AG08396 (cell line): ENCODE results near the gene TPGS2.
A peak's percentile ranks its signal among the peaks of the same experiment; 100 is the strongest.
"Not testable (repeated sequence)": the region's sequence is repeated elsewhere in the genome, so short reads cannot be mapped to it uniquely, and the experiment has no call there.

Experiments used
- DNase-seq: peaks from one replicate; pipeline ENCODE4 v3.0.0; 2012; ENCODE audit warnings: low spot score, mixed read lengths

The TPGS2 gene

GRCh38 chr18:36775396-36775795 is 53.4 kb downstream of the TPGS2 start:
- DNase-seq, result no peak

DNA sequence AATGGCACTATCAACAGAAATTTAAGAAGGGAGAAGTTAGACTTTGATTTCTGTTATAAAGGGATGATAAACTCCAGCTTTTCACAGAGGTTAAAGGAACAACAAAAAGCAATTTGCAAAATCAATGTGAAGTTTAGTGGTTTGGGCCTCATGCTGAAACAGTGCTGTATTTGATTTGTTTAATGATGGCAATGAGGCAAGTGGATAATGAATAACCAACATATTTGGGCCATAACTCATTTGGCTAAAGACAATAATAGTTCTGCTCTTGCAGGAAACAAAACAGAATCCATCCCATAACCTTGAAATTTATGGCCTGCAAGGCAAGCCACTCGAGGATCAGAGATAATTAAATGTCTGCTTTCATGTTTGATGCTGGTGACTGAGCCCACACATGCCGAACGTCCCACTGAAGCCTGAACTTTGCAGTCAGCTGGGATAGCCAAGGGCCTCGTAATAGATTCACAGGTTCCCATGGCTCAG is 56.5 kb downstream of the TPGS2 start:
- no peak for DNase-seq

GRCh38 chr18:36771245-36771644 is 57.6 kb downstream of the TPGS2 start:
- DNase-seq, result no peak

GRCh38 chr18:36770315-36770946 is 58.4 kb downstream of the TPGS2 start:
- DNase-seq, result no peak

GRCh38 chr18:36769611-36770314 is 59.0 kb downstream of the TPGS2 start:
- no peak for DNase-seq

DNA sequence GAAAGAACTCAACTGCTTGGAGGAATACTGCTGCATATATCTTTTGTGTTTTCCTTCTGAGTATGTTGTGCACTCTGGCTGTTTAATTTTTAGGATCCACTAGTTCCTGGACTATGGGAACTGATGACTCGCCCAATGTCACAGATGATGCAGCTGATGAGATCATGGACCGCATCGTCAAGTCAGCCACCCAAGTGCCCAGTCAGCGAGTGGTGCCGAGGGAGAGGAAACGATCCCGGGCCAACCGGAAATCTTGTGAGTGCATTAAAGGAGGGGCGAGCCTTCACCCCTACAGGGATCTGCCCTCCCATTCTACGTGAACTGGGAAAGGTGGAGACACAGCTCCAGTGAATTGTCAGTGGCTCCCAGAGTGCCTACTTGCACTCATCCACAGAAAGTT is 59.6 kb downstream of the TPGS2 start:
- DNase-seq, result peak; percentile 41

- no peak for DNase-seq
Measured at GRCh38 chr18:36766836-36767235, 62.0 kb downstream of the TPGS2 start.

DNA sequence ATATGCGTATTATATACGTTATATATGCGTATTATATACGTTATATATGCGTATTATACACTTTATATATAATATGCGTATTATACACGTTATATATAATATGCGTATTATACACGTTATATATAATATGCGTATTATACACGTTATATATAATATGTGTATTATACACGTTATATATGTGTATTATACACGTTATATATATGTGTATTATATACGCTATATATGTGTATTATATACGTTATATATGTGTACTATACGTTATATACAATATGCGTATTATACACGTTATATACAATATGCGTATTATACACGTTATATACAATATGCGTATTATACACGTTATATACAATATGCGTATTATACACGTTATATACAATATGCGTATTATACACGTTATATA is 65.8 kb downstream of the TPGS2 start:
- DNase-seq, result not testable (repeated sequence)

GRCh38 chr18:36762074-36762473 is 66.7 kb downstream of the TPGS2 start:
- DNase-seq, result no peak

DNA sequence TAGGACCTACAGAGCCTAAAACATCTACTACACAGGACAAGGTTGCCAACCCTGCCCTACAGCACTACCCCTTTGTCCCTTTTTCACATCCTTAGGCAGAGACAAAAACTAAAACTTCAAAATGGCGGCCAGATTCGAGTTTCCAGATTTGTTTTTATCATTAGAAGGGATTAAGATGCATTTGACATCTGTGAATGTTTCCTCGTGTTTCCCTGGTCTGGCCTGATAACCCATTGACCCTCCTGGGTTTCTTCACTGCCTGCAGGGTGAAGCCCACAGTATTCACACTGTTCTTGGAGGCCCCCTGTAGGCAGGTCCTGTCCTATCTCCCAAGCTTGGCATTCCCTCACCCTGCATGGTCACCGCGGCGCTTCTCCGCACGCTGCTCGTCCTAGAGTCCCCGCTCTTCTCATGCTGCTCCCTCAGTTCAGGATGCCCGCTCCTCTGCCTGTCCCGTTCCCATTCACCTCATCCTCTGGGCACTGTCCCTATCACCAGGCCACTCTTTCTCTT is 67.6 kb downstream of the TPGS2 start:
- no peak for DNase-seq

DNA sequence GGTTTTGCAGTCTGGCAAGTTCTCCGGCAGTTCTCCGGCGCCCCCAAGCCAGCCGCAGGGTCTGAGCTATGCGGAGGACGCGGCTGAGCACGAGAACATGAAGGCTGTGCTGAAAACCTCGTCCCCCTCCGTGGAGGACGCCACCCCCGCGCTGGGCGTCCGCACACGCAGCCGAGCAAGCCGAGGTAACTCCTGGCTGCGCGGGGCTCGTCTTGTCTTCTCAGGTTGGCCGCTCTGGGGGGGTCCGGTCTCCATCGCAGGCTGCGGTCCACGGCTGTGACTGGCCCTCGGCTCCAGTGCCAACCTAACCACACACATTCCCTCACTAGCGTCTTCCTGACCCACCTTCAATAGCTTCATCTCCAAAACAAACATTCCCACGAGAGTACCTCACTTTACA is 68.2 kb downstream of the TPGS2 start:
- DNase-seq, result no peak

DNA sequence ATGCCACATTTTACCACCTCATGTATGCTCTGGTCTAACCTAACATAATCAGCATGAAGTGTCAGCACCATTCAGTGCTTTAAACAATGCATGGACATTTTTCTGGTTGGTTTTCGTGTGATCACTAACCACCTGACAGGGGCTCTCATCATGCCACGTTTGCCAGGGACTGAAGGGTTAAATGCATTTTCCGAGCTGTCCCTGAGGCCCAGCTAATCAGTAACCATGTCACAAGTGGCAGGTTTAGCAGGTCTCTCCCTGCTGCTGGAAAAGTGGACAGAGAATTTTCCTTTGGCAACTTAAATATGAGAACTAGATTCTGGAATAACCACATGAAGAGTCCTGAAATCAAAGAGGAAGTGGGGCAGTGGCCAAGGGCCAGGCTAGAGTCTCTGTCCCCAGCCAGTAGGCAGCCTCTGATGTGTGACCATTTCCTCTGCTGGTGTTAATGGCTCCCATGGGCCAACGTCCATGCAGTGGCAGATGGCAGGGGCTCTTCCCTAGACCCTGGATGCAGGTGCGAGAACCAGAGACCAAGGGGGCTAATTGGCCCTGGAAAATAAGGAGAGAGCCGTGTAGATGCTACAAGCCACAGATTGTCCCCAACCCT is 69.5 kb downstream of the TPGS2 start:
- DNase-seq, result no peak

DNA sequence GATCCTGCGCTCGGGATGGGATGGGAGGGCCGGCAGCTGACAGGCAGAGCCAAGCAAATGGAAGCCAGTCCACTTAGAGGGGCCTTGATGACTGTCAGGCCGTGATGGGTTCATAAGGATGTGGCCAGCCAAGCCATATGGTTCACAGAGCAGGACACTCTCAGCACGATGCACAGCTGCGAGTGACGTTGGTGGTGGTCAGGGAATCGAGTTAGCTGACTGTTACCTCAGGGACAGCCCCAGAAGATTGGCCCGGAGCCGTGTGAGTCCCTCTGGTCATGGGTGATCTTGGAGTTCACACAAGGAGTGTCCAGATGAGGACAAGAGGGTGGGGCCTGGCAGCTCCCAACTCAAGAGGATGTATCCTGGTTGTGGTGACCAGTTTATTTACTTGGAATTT is 70.2 kb downstream of the TPGS2 start:
- DNase-seq, result no peak

- DNase-seq, result peak; percentile 41
Measured at GRCh38 chr18:36757991-36758390, 70.8 kb downstream of the TPGS2 start.

DNA sequence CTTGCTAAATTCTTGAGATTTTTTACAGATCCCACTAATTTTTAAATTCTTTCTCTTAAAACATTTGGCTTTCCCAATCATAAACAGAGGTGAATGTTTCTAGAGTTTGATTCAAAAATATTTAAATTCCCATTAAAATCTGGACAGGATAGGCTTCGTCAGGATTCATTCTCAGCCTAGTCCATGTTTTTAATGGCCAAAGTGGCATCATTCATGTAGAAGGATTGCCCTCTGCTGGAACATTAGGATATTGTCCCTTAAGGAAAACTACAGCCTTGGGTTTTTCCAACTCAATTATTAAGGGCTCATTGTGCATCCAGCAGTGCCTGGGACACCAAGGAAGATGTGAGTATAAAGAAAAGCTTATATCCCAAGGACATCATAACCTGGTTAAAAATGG is 71.7 kb downstream of the TPGS2 start:
- peak; percentile 73 for DNase-seq

- peak; percentile 70 for DNase-seq
Measured at GRCh38 chr18:36756242-36756641, 72.6 kb downstream of the TPGS2 start.

DNA sequence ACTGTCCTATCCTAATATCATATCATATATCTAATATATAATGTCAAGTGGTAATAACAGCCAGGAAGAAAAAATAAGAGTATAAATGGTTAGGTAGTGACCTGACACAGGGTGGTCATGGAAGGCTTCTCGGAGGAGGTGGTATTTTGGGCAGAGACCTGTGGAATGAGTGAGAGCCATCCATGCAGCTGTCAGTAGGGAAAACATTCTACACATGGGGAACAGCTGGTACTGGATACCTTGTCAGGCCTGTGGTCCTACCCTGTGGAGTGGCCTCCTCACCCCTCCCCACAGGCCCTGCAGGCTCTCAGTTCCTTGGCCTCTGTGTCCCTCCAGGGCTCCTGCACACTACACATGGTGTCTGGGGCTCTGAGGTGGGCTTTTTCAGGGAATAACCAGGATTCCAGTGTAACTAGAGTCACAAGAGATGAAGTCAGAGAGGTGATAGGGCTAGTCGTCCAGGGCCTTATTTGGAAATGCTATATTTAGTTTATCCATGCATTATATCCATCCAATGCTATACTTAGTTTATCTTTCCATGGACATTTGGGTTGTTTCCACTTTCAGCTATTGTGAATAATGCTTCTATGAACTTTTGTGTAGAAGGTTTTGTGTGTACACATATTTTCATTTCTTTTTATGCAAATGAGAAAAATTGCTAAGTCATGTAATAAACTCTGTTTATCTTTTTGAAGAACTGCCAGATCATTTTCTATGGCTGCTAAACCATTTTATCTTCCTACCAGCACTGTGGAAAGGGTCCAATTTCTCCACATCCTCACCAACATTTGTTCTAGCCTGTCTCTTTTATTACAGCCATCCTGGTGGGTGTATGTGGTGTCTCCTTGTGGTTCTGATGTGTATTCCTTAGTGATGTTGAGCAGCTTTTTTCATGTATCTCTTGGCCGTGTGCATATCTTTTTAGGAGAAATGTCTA is 75.6 kb downstream of the TPGS2 start:
- no peak for DNase-seq

- DNase-seq, result no peak
Measured at GRCh38 chr18:36745219-36745975, 83.4 kb downstream of the TPGS2 start.

DNA sequence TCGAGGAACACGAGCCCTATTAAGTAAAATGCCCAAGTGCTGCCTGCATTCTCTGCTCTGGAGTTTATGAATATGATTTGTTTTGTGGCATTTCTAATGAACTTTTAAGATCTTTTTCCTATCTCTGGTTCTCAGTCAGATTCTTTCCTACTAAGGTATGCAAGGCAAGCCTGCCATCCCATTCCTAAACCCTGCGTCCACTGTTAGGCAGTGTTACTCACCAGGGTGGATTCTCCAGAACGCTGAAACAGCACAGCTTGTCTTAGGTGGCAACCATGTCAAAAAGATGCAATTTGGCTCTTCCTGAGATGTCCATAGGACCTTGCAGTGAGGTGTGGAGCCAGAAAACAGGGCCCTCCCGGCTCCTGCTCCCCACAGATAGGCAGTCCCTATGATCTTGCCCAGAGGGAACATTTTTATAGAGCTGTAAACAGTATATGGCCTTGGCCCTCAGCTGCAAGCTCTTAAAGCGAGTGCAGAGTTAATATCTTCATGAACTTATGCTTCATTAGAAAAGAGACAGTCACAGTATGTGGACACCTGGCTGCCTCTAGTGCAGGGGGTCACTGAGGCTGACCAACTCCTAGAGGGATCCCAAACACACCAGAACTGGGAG is 84.4 kb downstream of the TPGS2 start:
- peak; percentile 57 for DNase-seq
